Stimulated activated CD8-positive, alpha-beta memory T cell treated with anti-CD3 and anti-CD28 coated beads, Interleukin-7, amount 100 ng/mL, for 24 hours (primary cell): ENCODE data around the gene BRME1.

ENCODE experiments used
- DNase-seq: peaks from one replicate; pipeline ENCODE4 v3.0.0-alpha.2; 2020; ENCODE audit warnings: low read depth

The BRME1 gene

DNA sequence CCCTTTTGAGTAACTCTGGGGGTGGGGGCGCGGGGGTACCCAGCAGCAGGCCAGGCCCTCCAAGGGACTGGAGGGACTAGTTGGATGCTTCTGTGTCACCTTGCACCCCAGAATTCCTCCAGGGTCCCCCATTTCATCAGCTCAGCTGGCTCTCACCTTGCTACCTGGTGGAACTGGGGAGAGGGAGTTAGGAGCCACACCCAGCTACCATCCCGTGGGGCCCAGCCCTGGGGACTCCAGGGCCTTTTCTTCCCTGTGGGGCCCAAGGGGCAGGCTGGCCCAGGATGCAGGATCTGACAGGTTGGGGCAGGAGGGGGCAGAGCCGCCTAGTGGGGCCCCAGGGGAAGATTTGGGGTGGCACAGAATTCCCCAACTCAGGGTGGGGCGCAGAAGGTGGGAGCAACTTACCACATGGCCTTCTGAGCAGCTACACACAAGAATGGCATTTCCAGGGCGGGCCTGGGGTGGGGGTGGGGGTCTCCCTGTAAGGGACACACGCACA is 61.7 kb downstream of the BRME1 start:
- DNase-seq, result no peak

DNA sequence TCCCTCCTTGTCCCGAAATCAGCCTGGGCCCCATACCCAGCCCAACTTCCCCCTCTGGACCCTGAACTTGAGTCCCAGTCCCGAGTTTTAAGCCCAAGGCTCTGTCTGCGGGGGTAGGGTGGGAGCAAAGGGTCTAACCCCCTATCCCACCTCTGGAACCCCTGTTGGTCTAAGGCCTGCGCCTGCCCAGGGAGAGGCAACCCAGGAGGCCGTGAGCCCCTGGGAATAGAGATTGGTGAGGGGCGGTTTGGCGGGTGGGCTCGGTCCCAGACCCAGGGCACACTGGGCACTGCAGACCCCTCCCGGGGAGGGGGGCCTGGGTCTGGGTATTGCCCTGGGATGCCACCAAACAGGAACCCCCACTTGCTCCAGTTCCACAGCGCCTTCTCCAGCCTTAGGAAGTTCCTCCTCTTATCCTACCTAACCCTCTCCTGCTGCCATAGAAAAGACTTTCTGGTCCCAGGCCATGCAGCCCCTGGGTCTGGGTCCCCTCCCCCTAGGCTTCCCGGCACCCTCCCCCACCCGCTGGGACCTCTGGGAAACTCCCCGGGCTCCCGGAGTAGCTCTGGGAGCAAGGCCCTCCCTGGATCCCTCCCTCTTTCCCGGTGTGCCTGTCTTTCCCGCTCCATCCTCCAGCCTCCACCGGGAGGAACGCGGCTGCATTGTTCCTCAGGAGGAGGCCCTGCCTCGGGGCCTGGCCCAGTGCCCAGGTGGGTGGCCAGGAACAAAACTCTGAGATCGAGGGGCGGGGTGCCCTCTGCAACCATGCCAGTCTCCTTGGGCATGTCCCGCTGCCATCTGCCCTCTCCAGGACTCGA is 62.6 kb downstream of the BRME1 start:
- DNase-seq, result no peak

DNA sequence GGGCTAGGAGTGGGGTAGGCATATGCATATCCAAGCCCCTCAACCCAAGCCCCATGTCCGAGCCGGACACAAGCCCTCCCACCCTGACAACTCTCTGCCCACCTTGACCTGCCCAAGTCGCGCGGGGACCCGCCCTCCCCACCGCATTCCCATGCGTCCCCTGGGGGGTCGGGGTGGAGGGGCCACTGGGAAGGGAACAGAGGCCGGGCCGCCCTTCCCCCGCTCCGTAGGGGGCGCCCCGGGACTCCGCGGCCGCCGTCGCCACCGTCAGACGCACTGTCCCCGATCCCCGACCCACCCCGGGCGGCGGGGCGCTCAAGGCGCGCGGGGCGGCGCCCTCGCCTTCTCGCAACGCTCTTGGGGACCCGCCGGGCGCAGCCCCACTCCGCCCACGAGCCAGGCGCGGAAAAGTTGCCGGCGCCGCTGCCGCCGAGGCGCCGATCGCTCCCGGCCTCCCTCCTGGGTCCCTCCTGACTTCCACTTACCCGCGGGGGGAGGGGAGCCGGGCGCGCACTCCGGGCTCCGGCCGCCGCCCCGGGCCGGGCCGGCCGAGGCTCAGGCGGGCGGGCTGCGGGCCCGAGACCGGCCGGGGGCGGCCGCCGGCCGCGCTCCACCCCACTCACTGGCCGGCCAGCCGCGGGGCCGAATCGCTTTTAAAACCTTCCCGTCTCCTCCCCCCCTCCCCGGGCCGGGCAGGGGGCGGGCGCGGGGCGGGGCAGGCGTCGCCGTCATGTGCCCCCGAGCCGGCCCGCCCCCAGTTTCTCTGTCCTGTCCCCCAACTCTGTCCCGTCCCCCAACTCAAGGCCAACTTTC is 63.4 kb downstream of the BRME1 start:
- DNase-seq, result no peak

DNA sequence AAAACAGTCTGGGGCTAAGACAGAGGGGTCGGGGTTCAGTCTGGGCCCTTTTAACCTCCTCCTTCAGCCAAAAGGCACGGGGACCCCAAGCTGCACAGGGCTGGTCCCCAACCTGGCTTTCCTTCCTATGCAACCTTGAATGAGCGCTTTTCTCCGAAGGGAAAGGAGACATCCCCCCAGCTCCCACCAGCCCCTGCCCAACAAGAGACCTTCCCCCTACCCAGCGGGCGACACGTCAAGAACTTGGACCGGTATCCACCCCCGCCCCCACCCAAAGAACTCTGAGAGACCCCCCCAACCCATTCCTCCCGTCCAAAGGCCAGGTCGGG is 64.0 kb downstream of the BRME1 start:
- no peak for DNase-seq

DNA sequence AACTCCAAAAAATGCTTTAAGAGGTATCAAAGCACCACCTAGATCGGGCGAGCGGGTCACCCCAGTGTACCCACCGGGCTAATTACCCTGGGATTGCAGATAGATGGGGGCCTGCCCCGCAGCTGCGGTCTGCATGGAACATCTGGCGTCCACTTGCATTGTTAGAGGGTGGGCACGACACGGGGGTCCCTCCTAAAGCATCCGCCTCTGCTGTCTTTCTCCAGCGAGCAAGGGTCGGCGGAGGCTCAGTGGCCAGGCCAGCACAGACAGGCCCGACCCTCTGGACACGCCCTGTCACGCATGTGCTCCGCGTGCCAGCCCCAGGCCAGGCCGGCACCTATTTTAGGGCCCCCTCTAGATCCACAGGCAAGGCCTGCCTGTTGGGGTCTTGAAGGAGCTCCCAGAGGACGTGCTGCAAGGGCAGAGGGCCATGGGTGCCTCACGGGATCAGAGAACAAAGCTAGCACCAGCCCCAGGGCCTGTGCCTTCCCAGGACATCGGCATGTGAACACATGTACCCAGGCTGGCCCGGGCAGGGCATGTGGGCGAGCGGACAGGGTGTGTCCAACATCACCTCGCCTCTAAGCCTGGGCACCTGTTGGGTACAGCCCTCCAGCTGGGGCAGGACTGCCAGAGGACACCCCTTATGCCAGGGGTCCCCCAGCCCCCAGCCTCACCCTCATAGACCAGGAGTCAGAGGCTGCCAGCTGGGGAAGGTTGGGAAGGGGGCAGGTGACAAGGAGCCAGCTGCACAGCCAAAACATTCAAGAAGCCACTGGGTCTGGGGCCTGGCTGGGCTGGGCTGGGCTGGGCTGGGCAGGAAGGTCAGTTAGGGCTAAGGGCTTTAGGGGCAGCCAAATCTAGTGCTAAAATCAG is 64.6 kb downstream of the BRME1 start:
- DNase-seq, result no peak

DNA sequence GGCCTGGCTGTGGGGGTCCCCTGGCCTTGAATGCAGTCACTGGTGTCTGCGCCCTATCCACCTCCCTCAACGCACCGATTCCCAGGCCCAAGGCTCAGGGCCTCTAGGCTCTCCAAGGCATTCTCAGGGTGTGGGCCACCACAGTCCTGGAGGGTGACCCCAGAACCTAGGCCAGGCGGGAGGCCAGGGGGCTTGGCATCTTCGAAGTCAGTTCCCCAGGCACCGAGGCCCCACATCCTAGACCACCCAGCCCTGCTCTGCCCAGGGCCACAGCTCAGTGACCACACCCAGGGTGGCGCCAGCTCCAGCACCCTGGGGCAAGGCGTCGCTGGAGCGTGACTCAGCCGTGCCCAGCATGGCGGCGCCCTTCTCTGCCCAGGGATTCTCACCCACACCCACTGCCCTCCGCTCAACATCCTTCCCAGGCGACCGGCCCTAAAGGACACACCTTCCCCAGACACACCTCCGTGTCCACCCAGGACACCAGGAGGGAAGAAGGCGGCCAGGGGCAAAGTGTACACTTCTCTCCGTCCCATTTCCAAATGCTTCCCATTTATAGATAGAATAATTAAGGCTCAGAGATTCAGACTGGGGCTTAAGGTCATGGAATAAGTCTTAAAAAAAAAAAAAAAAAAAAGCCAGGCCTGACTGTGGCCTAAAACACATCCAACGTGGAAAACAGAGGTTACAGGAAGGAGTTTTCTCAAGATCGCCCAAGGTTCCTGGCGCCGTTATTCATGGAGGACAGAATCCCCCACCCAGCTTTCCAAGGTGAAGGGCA is 65.4 kb downstream of the BRME1 start:
- DNase-seq, result no peak

DNA sequence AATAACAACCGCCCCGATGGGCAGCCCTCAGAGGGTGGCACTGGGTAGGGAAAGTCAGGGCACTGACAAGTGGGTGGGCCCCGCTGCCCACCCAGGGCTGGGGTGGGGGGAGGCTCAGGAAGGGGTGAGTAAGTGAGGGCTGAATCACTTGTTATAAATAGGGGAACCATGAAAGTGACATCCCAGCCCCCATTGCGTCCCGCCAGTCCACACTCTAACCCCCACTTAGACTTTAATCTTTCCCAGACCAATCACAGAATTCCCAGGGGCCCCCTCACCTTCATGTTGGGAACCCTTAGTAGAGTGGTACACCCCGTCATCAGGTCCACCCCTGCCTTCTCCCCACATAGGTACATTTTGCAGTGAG is 66.0 kb downstream of the BRME1 start:
- DNase-seq, result no peak

DNA sequence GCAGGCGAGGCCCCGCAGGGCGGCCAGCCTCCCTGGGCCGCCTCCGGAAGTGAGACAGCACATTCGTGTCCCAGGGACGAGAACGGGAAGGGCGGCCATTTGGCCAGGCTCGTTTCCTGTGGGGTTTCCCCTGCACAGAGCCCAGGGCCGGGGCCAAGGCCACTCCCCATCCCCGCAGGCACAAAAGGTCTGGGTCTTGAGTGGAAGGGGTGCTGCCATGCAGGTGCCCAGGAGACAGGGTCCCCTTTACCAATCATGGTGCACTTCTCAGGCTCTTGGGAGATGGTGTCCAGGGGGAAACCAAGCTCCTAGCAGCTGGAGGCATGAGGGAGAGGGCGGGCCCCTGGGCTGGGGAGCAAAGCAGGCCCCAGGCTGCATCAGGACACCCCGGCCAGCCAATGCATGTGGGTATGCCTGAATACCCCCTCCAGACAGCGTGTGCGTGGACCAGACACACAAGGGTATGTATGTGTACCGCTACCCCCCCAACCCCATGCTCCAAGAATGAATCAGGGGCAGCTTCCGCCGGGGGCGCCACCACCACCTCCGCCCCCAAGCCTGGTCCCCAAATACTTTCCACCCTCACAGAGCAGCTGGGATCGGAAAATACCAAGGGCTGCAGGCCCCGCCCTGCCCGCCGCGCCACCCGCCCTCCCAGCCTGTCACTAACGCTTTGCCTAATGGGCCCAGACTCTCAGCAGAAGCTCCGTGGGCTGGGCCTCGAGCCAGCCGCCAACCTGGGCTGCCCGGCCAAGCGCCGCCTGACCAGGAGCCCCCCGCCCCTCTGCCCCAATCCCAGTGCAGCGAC is 66.6 kb downstream of the BRME1 start:
- DNase-seq, result peak; percentile 74

DNA sequence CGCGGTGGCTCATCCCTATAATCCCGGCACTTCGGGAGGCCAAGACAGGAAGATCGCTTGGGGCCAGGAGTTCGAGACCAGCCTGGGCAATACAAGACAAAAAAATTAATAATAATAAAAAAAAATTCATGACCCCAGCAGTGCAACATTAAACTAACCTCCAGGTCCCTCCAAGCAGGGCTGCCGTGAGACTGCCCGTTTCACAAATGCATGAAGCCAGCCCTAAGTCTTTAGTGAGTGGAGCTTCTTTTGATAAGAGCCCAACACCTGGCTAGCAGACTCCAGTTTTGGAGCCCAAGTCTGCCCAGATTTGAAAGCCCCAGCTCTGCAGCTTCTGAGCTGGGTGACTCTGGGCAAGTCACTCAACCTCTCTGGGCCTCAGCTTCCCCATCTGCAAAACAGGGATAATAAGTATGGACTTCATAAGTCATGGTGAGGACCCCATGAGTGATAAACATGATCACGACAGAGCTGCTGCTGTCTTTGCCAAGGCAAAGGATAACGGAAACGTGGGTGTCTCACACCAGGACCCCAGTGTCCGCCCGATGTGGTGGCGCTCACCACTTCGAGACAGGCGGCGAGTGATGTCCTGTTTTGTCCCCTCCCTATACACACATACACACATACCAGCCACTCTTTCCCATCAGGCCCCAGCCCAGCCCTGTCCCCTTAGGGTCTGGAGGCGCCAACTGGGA is 67.3 kb downstream of the BRME1 start:
- no peak for DNase-seq

DNA sequence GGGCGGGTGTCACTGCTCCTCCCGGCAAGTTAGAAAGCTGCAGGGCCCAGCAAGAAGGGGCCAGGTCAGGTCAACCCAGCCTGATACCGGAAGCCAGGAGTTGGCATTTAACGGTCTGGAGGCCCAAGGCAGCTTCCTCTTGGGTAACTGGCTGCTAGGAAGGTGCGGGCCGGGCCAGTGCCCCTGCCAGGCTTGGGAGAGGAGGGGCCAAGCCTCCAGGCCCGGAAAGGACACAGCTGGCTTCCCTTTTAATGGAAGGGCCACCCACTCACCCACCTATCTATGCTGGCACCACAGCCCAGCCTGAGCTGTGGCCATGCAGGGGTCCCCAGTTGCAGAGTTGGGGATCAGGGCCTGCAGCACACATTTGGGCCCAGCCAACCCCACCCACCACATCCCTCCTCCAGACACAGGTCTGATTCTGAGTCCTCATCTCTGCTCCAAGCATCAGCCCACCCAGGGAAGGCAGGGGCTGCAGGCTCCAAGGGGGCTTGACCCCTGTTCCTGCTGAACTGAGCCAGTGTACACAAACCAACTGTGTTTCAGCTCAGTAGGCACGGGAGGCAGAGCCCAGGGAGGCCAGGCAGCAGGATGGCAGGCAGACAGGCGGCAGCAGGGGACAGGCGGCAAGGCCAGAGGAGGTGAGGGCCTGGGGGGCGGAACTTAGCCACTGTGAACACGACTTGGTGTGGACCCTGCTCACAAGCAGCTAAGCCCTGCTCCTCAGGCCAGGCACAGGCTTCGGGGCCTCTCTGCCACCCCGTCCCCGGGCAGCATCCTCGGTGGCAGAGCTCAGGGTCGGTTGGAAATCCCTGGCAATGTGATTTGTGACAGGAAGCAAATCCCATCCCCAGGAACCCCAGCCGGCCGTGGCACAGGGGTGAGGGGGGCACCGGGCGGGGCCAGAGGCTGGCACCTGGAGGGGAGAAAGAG is 69.9 kb downstream of the BRME1 start:
- DNase-seq, result no peak

DNA sequence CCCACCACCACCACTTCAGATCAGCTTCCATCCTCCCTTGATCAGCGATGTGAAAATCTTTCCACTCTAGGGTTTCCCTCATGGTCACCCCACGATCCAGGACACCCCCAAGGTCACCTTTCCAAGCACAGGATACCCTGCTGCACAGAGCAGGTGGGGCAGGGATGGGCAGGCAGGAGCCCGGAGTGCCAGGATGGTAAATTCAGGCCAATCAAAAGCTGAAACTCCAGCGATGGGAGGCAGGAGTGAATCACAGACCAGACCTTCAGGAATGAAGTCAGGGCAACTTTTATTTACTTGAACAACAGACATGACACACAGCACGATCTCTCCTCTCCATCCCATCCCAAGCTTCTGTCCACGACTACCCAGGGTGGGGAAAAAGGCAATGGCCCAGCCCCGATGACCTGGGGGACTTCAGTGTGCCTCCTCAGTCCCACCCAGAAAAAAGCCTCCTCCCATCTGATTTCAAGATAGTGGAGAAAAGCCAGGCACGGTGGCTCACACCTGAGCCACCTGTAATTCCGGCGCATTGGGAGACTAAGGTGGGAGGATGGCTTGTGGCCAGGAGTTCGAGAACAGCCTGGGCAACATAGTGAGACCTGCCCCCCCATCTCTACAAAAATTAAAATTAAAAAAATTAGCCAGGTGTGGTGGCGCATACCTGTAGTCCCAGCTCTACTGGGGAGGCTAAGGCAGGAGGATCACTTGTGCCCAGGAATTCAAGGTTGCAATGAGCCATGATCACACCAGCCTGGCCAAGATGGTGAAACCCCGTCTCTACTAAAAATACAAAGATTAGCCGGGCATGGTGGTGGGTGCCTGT is 71.5 kb downstream of the BRME1 start:
- DNase-seq, result no peak

DNA sequence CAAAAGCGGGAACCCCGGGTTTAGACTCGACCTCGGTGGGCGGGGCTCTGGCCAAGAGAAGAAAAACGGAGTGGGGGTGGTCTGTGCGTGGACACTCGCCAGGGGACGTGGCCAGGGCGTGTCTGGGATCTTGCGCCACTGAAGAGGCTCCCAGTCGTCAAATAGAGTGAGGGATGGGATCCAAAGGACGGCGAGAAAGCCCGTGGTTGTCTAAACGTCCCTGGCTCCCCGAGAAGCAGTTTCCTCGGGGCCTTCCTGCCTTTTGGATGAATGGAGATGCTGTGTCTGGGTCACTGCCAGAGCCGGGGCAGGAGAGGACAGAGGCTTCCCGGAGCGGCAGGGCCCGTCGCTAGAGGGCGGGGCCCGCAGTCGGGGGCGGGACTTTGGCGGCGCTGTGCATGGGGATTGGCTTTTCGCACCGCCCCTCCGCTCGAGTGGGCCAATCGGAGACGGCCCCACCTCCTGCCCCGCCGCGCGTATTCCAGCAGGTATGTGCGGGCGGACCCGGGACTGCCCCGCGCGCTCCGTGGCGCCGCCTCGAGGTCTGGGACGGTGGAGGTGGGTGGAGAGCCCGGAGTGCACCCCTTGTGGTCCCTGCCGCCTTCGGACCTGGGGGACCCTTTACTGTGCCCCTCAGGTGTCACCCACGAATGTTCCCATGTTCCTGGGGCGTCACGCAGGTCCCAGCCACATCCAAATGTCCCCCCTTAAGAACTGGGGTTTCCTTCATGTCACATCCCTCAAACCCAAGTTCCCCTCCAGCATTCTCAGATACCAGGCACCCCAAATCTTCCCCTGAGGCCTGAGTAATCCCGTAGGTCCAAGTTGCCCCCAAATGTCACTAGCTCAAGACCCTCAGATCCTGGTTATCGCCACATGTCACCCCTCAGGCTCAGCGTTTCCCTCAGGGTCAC is 72.3 kb downstream of the BRME1 start:
- DNase-seq, result peak; percentile 82
